ENCODE results near the gene MSH2. TPM values are rescaled to one million over a fixed set of nuclear protein-coding genes. Genes with fewer than 3 reads are reported as not detected.
A peak's percentile ranks its signal among the peaks of the same experiment; 100 is the strongest.

Gene MSH2
- total and polyA plus RNA-seq, 2 of the 13 experiments (the other 11 are each of a cell fraction or from before 2014, with no cell fraction given), result 19.9 to 76.3 TPM

DNA sequence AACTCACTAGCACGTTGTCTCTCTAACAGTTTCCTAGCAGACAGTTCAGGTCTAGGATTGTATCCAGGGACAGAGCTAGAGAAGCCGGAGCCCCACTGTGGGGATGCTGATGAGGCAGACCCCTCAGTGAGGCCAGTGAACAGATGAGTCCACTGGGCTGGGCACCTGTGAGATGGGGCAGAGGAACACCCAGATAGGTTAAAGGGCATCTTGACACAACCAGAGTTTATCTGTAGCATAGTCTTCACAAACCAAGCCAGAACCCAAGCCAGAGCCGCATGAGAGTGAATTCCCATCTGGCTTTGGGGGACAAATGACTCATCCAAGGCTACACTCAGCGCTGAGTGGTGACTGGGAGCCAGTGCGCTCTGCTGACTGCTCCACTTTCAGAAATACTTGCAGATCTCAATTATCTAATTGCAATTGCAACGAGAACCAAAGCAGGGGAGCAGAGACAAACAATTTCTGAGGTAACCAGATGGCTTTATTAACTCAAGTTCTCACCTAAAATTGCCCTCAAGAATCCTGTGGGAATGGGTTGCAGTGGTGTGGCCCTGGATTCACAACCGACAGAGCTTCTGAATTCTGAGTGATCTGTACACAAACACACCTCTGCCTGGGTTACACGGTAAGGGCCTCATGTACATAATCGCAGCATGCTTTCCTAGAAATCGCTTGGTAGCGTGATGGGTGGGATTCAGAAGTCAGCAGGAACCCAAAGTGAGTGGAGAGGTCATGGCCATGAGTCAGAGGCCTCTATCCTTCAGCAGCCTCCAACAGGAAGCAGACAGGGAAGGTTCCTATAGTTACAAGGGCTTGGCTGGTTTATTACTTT is 48.7 kb upstream of the MSH2 start (continued):
- TF ChIP-seq, protein P1, sequence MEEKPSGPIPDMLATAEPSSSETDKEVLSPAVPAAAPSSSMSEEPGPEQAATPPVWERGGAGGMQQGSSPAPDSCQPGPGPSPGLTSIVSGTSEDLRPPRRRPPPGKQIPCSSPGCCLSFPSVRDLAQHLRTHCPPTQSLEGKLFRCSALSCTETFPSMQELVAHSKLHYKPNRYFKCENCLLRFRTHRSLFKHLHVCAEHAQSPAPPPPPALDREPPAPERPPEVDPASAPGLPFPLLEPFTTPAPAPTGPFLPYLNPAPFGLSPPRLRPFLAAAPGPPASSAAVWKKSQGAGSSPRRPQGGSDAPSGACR (CRISPR knock-in tag; IDR thresholded peaks at IDR 0.05), result no peak
- TF ChIP-seq, protein P2, sequence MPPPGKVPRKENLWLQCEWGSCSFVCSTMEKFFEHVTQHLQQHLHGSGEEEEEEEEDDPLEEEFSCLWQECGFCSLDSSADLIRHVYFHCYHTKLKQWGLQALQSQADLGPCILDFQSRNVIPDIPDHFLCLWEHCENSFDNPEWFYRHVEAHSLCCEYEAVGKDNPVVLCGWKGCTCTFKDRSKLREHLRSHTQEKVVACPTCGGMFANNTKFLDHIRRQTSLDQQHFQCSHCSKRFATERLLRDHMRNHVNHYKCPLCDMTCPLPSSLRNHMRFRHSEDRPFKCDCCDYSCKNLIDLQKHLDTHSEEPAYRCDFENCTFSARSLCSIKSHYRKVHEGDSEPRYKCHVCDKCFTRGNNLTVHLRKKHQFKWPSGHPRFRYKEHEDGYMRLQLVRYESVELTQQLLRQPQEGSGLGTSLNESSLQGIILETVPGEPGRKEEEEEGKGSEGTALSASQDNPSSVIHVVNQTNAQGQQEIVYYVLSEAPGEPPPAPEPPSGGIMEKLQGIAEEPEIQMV (CRISPR knock-in tag; IDR thresholded peaks at IDR 0.05; ENCODE audit: low read depth), result no peak
- TF ChIP-seq, protein P3, sequence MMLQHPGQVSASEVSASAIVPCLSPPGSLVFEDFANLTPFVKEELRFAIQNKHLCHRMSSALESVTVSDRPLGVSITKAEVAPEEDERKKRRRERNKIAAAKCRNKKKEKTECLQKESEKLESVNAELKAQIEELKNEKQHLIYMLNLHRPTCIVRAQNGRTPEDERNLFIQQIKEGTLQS (CRISPR knock-in tag; IDR thresholded peaks at IDR 0.05), result peak; percentile 72
- TF ChIP-seq, protein P4, sequence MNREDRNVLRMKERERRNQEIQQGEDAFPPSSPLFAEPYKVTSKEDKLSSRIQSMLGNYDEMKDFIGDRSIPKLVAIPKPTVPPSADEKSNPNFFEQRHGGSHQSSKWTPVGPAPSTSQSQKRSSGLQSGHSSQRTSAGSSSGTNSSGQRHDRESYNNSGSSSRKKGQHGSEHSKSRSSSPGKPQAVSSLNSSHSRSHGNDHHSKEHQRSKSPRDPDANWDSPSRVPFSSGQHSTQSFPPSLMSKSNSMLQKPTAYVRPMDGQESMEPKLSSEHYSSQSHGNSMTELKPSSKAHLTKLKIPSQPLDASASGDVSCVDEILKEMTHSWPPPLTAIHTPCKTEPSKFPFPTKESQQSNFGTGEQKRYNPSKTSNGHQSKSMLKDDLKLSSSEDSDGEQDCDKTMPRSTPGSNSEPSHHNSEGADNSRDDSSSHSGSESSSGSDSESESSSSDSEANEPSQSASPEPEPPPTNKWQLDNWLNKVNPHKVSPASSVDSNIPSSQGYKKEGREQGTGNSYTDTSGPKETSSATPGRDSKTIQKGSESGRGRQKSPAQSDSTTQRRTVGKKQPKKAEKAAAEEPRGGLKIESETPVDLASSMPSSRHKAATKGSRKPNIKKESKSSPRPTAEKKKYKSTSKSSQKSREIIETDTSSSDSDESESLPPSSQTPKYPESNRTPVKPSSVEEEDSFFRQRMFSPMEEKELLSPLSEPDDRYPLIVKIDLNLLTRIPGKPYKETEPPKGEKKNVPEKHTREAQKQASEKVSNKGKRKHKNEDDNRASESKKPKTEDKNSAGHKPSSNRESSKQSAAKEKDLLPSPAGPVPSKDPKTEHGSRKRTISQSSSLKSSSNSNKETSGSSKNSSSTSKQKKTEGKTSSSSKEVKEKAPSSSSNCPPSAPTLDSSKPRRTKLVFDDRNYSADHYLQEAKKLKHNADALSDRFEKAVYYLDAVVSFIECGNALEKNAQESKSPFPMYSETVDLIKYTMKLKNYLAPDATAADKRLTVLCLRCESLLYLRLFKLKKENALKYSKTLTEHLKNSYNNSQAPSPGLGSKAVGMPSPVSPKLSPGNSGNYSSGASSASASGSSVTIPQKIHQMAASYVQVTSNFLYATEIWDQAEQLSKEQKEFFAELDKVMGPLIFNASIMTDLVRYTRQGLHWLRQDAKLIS (CRISPR knock-in tag; IDR thresholded peaks at IDR 0.05), result no peak
- TF ChIP-seq, protein P5, sequence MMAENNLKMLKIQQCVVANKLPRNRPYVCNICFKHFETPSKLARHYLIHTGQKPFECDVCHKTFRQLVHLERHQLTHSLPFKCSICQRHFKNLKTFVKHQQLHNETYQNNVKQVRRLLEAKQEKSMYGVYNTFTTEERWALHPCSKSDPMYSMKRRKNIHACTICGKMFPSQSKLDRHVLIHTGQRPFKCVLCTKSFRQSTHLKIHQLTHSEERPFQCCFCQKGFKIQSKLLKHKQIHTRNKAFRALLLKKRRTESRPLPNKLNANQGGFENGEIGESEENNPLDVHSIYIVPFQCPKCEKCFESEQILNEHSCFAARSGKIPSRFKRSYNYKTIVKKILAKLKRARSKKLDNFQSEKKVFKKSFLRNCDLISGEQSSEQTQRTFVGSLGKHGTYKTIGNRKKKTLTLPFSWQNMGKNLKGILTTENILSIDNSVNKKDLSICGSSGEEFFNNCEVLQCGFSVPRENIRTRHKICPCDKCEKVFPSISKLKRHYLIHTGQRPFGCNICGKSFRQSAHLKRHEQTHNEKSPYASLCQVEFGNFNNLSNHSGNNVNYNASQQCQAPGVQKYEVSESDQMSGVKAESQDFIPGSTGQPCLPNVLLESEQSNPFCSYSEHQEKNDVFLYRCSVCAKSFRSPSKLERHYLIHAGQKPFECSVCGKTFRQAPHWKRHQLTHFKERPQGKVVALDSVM (CRISPR knock-in tag; IDR thresholded peaks at IDR 0.05), result peak; percentile 91
- TF ChIP-seq PPARG (CRISPR knock-in tag; conservative IDR thresholded peaks at IDR 0.05) (peak; percentile 34; the same call in 1 of the 2 replicates), ZBTB8A (CRISPR knock-in tag; IDR thresholded peaks at IDR 0.05; ENCODE audit: borderline replicate concordance, low read depth) (no peak), RBM22 (optimal IDR thresholded peaks at IDR 0.05; ENCODE audit: low read length) (no peak), ELF1 (CRISPR knock-in tag; IDR thresholded peaks at IDR 0.05) (peak; percentile 50), ZNF3 (CRISPR knock-in tag; IDR thresholded peaks at IDR 0.05) (no peak), MAFK (conservative IDR thresholded peaks at IDR 0.05 in 1 of 2, IDR thresholded peaks at IDR 0.05 in 1 of 2; ENCODE audit: low read length in 2 of 2) (no peak), RORA (CRISPR knock-in tag; IDR thresholded peaks at IDR 0.05) (no peak)
- TF ChIP-seq, protein P6, sequence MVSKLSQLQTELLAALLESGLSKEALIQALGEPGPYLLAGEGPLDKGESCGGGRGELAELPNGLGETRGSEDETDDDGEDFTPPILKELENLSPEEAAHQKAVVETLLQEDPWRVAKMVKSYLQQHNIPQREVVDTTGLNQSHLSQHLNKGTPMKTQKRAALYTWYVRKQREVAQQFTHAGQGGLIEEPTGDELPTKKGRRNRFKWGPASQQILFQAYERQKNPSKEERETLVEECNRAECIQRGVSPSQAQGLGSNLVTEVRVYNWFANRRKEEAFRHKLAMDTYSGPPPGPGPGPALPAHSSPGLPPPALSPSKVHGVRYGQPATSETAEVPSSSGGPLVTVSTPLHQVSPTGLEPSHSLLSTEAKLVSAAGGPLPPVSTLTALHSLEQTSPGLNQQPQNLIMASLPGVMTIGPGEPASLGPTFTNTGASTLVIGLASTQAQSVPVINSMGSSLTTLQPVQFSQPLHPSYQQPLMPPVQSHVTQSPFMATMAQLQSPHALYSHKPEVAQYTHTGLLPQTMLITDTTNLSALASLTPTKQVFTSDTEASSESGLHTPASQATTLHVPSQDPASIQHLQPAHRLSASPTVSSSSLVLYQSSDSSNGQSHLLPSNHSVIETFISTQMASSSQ (IDR thresholded peaks at IDR 0.05; ENCODE audit: low read depth), result peak; percentile 49; the same call in 1 of the 2 replicates
- TF ChIP-seq, protein P6 (CRISPR knock-in tag; IDR thresholded peaks at IDR 0.05; ENCODE audit: borderline replicate concordance), result no peak
